Measurements from ENCODE around the gene SMG5.

The SMG5 gene

GRCh38 chr1:156281693-156282478, 739 bp downstream of the SMG5 start:
- DNase-seq, result peak in 1 of 2 experiments; percentile 47

- no peak for DNase-seq
Measured at GRCh38 chr1:156281281-156281680, 1.3 kb downstream of the SMG5 start.

DNA sequence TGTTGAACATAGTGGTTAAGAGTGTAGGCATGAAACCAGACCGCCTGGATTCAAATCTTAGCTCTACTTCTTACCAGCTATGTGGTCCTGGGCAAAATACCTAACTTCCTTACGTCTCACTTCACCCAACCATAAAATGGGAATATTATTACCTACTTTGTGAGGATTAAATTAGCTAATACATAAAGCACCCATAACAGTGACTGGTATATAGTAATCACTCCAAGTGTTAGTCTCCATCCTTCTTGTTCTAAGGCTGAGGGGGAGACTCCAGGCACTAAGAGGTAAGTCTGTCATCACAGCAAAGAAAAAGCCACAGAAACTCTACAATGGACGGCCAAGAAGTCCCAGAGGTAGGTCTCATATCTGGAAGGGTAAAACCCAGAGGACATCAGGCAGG, 2.8 kb downstream of the SMG5 start:
- DNase-seq, result no peak

DNA sequence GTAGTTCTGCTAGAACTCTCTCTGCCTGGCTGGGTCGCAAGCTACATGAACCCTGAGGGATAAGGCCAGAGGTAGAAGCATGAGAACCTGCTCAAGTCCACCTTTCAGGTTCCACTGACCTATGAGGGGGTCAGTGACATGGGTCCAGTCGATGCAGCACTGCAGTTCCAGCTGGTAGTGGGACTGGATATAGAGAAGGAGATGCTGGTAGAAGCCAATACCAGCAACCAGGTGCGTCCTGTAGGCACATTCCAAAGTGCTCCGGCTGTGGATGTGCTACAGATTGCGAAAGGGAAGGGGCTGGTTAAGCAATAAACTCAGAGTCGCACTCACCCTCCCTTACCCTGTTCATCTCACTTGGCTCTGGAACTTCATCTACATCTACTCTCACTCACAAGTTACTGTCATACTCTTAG, 5.7 kb downstream of the SMG5 start:
- DNase-seq, result no peak

DNA sequence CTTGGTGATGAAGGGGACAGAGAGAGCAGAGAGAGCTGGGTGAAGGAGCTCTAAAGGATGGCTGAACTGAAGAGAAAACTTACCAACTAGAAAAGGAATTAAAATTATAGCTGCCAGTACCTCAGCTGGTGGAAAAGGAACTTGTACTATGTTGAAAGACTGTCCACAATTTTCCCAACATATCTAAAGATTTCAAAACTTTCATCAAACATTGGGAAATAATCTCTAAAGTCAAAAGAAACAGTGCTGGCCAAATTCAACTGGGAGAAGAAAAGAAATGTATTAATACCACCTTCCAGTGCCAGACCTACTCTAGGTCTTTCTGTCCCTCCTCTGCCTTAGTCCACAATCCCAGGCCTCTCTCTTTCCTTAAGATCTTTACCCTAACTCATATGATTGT, 6.1 kb downstream of the SMG5 start:
- DNase-seq, result no peak

GRCh38 chr1:156270314-156270713, 12.3 kb downstream of the SMG5 start:
- DNase-seq, result no peak

- DNase-seq, result no peak
Measured at GRCh38 chr1:156268336-156268735, 14.3 kb downstream of the SMG5 start.

GRCh38 chr1:156266051-156266450, 16.6 kb downstream of the SMG5 start:
- DNase-seq, result no peak

GRCh38 chr1:156263288-156263655, 19.4 kb downstream of the SMG5 start:
- no peak for DNase-seq

GRCh38 chr1:156262461-156263287, 20.0 kb downstream of the SMG5 start:
- DNase-seq, result no peak

DNA sequence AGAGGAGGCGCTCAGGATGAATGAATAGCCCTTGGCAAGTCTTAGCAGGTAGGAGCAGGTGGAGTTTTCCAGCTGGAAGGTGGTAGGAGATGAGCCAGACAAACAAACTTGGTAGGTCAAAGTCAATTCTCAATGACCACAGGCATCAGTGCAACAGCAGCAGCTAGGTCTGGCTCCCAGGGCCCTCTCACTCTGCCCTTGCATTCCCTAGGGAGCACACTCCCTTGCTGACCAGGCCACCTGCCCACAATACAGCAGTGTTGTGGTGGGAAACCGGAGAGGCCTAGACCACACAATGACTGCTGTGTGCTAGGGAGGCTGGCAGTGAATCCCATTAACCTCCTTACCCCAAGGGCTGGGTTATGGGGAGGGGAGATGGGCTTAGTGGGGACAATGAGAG, 21.7 kb downstream of the SMG5 start:
- no peak for DNase-seq

DNA sequence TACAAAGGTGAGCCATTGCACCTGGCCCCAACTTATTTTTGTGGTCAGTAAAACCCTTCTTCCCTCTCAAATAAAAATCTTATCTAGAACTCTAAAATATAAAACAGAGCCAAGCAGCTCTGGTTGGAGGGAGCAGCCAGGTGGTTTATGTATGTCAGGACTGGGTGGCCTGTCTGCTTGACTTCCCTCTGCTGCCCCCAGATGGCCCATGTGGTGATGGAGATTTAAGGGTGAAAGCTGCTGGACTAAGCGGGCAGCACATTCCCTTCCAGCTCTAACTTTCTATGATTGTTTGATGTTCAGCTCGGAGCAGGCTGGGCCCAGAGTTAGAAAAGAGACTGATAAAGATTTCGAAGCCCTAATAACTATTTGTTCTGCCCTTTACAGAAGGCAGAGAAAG, 22.8 kb downstream of the SMG5 start:
- no peak for DNase-seq

GRCh38 chr1:156258859-156259258, 23.8 kb downstream of the SMG5 start:
- no peak for DNase-seq

DNA sequence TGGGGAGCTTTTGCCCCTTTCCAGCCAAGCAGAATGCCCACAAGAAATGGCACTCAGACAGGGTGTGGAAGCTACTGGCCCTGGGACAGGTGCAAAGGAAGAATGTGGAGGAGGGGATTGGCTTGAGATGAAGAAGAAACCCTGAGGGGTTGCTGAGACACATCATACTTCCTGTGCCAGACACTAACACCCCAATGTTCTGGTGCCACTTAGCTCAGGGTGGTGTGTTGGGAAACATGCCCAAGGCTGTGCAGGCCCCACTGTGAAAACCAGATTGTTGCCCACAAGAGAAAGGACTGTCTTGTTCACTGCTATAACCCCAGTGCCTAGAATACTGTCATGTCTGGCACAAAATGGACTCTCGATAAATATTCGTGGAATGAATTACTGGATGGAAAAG, 24.9 kb downstream of the SMG5 start:
- DNase-seq, result no peak

GRCh38 chr1:156253634-156254033, 29.0 kb downstream of the SMG5 start:
- DNase-seq, result no peak

DNA sequence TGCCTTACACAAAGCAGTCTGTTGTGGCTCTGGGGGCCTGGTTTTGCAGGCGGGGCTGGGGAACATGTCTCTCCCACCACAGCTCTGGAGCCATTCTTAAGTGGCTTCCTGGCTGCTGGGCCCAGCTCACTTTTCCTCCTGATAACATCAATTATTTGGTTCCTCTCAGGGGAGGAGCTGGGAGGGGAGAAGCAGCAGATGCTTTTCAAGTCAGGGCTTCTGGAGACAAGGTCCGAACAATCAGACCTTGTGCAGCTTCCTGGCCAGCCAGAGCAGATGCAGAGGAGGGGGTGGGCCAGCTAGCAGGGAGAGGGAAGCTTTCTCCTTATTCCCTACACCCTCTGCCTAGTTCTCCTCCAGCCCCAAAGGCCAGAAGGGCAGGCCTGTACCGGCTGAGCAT, 31.1 kb downstream of the SMG5 start:
- DNase-seq, result no peak

GRCh38 chr1:156249593-156249992, 33.0 kb downstream of the SMG5 start:
- no peak for DNase-seq

- no peak for DNase-seq
Measured at GRCh38 chr1:156248323-156248683, 34.3 kb downstream of the SMG5 start.

GRCh38 chr1:156247460-156248322, 34.9 kb downstream of the SMG5 start, which contains the start of gene PAQR6:
Gene PAQR6 (minus strand): TSS chr1:156248056. CDS start chr1:156246731, 1,325 bp downstream.
- no peak for DNase-seq

- DNase-seq, result no peak
Measured at GRCh38 chr1:156246781-156247459, 35.7 kb downstream of the SMG5 start.

DNA sequence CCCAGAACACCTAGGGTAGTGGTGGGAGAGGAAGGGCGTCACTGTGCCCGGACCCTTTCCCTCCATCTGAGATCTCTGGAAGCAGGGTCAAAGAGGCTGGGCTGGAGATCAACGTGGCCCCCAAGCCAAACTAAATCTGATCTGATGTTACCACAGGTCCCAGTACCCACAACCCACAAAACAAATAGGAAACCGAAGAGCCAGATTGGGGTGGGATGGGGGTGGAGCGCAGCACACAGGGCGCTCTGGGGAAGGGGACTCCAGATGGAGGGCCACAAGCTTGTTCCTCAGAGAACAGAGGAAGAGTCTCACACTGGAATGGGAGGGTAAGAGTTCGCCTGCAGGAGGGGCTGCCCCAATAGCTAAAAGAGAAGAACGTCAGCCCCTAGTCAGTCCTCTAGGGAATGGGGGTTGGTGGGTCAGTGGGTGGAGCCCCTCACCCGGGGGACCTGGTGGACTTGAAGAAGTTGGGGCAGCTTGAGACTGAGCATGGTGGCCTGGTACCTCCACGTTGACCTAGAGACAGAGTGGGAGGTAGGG, 36.3 kb downstream of the SMG5 start:
- no peak for DNase-seq

- no peak for DNase-seq
Measured at GRCh38 chr1:156245451-156246232, 37.0 kb downstream of the SMG5 start.

Measured in NCI-H187 (cell line).